GM18858 (cell line): ENCODE data around the gene TBC1D5.
"Not testable (repeated sequence)": the region's sequence is repeated elsewhere in the genome, so short reads cannot be mapped to it uniquely, and the experiment has no call there.

Experiments
- ATAC-seq: cut with Tn5 transposase; IDR thresholded peaks from one replicate; pipeline ENCODE4 v1.9.1; 2021; ENCODE audit not compliant: unreplicated experiment

TBC1D5 gene

DNA sequence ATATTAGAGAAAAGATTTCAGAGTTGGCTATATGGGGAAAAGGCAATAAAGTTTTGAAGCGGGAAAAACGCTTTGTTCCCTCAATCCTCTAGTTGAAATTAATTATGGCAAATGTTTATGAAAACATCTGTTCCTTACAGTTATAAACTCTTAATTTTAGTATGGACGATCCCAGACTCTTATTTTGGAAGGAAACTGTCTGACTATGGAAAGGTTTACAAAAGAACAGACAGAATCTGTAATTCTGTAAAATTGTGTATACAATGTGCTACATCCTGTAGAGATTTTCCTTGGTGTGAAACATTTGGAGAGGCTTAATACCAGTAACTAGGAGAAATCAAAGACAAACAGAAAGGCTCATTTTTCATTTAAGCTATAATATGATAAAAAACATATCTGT, 311.8 kb downstream of the TBC1D5 start:
- ATAC-seq = no peak

GRCh38 chr3:17423786-17424536, 318.5 kb downstream of the TBC1D5 start:
- no peak for ATAC-seq

GRCh38 chr3:17422636-17423035, 319.8 kb downstream of the TBC1D5 start:
- no peak for ATAC-seq

DNA sequence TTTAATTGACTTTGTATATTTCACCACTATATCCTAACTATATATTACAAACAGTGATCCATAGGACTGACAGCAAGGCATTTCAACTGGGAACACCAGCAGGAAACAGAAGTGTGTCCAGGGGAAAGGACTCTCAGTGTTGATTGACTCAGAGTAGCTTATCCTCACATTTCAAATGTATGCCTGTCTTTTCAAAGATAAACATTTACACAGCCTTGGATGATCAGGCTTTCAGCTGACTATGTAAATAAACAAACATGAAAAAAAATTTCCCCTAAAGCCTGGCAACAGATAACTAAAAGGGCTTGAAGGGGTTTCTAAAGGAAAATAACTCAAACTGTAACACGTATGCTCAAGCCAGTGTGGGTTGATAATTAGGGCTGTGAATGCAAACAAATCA, 321.8 kb downstream of the TBC1D5 start:
- no peak for ATAC-seq

DNA sequence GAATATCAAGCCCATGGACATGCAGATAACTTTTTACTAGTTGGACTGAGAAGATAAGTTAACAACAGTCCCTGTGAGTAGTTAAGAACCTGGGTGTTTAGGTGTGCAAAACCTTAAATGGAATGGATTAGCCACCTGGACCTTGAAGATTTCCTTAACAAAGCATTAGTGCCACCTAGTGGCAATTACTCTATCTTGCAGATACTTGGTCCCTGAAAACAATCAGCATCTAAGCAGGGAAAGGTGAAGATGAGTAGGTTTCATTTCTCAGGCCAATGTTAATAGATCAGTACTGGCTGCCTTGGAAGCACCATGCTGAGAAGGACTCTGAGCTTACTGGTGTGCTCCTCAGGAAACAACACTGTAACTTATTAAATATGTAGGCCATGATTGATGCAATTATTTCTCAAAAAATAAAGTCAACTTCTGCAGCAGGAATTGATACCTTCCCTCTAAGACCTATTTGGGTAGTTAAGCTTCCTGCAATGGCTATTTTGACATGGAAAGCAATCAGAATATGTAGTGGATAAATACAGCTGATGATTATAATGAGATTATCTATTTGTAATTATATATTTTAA, 329.4 kb downstream of the TBC1D5 start:
- peak; percentile 90 for ATAC-seq

DNA sequence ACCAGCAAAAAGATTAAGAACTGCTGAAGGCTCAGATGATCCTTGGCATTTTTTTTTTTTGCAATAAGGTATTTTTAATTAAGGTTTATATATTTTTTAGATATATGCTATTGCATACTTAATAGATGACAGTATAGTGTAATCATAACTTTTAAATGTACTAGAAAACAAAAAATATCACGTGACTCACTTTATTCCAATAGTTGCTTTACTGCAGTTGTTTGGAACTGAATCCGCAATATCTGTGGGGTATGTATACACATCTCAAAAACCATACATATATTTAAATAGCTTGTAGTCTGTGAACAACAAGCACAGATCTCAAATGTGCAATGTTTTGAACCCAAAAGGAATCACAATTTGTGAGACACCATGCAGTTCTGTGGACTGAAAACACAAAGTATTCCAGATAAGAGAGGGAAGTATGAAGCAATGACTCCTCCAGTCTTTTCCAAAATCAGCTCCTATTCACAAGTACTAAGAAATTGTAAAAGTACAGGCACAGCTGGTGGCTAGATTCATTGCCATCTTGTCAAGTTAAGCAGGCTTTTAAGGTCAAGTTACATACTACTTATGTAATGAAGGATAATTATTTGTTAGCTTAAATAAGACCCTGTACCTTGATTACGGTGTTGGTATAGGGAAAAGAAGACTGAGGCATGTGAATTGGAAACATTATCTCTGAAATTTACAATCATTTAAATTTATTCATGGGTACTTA, 331.1 kb downstream of the TBC1D5 start:
- no peak for ATAC-seq

GRCh38 chr3:17407576-17407975, 334.9 kb downstream of the TBC1D5 start:
- ATAC-seq = no peak

- ATAC-seq = no peak
Observed at GRCh38 chr3:17404548-17404947, 337.9 kb downstream of the TBC1D5 start.

DNA sequence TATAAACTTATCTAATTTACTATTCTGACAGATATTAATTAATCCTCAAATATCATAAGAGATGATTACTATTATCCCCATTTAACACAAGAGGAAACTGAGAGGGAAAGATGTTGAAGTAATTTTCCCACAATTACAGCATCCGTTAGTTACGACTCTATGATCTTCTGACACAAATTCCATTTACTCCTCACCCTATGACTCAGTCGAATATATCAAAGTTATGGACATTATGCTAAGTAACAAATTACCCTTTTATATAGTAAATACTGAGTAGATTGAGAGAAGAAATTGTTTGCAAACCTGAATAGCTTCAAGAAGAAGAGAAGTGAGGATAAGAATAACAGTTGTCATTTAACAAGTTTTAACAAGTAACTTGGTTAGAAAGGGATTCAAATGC, 340.0 kb downstream of the TBC1D5 start:
- ATAC-seq = no peak

GRCh38 chr3:17401912-17402311, 340.5 kb downstream of the TBC1D5 start:
- no peak for ATAC-seq

- peak; percentile 28 for ATAC-seq
Observed at GRCh38 chr3:17399586-17399985, 342.8 kb downstream of the TBC1D5 start.

DNA sequence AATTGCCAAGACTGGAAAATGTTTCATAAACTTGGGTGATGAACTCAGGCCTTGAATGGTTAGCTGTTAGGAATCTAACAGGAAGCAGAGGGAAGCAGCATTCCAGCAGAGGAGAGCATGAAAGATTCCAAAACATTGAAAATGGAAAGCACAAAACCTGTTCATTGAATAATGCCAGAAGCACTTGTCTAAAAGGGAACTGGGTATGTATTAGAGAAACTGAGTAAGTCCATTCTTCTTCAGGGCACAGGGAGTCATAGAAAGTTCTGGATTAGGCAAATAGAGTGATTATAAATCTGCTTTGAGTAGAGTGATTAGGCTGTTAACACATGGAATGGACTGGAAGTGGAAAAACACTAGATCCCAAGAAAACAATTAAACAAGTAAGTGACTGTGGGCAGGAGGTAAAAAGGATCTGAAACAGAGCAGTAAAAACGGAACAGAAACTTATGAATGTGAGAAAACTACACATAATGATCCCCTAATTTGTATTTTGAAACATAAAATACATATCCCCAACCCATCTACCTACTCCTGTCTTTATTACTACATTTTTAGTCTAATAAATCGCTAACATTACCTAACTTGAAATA, 343.4 kb downstream of the TBC1D5 start:
- peak; percentile 94 for ATAC-seq

DNA sequence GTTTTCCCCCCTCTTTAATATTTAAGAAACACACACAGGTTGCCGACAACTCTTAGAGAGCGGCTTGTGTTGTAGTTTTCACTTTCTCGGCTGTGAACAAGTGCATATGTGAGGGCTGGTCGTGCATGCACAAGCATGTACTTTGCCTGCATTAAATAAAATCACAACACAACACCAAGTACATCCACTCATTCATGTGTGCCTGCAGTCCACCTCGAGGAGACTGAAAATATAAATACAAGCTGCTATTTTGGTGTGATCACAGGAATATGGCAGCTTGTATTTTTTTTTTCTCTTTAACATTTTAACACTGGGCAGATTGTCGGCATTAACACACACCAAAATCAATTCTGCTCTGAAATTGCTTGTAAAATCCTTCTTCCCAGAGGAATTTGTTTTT, 346.4 kb downstream of the TBC1D5 start:
- ATAC-seq = no peak

DNA sequence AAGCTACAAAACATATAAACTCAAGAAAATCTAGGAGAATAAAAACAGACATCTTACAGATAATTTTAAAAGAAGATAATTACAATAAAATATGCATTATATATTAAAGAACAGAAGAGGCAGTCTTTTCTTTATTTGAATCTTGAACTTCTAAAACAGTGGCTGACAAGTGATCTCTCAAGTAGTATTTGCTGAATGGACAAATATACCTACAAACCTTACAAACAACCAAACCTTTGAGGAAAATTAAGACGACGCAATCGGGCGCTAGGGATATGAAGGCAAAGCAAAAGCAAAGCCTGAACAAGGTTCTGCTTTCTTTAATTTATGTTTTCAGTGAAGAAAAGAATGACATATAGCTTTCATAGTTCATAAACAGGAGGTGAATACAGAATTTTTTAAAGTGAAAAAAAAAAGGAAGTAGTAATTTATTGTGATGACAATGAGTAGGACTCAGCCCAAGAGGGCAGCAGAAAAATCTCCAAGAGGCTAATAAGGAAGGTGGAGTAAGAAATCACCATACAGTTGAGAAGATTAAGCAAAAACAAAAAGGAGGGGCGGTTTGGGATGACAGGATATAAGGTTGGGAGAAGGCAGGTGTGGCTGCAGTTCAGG, 347.8 kb downstream of the TBC1D5 start:
- no peak for ATAC-seq

DNA sequence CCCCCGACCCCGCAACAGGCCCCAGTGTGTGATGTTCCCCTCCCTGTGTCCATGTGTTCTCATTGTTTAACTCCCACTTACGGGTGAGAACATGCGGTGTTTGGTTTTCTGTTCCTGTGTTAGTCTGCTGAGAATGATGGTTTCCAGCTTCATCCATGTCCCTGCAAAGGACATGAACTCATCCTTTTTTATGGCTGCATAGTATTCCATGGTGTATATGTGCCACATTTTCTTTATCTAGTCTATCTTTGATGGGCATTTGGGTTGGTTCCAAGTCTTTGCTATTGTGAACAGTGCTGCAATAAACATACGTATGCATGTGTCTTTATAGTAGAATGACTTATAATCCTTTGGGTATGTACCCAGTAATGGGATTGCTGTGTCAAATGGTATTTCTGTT, 349.9 kb downstream of the TBC1D5 start:
- not testable (repeated sequence) for ATAC-seq

- no peak for ATAC-seq
Observed at GRCh38 chr3:17390785-17391184, 351.6 kb downstream of the TBC1D5 start.

DNA sequence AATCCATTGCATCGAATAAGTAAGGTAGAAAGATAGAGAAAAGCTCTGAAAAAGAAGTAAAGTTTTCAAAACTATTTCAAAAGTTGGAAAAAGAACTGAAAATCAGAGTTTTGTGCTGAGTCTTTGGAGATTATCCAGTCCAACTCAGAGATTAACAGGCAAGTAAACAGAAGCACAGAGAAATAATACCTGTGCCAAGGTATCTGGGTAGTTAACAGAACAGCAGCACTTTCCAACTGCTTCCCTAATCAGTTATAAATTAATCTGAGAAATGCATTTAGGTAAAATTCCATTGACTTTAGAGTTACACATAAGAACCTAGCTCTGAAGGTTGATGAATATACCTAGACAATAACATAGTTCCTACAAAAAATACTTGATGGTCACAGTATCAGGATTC, 355.3 kb downstream of the TBC1D5 start:
- no peak for ATAC-seq

DNA sequence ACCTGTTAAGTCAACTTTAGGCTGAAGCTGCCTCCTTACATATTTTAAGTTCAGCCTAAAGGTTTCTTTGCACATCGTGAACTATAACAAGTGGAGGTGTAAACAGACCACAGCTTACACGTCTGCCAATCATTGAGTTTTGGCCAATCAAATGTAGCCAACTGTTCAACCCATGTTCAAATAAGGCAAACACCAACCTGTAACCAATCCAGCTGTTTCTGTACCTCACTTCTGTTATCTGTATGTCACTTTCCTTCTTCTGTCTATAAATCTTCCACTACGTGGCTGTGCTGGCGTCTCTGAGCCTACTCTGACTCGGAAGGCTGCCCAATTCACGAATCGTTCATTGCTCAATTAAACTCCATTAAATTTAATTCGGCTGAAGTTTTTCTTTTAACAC, 356.0 kb downstream of the TBC1D5 start:
- no peak for ATAC-seq

GRCh38 chr3:17384567-17385296, 357.7 kb downstream of the TBC1D5 start:
- no peak for ATAC-seq

GRCh38 chr3:17373304-17373703, 369.1 kb downstream of the TBC1D5 start:
- no peak for ATAC-seq
